Measurements from ENCODE around the gene CSRNP3.

- TF ChIP-seq POLR2AphosphoS5 (IDR thresholded peaks at IDR 0.05; ENCODE audit: low read depth, low read length) (no peak), TAF1 (IDR thresholded peaks at IDR 0.05; ENCODE audit: borderline replicate concordance, low read depth, low read length) (no peak), POLR2A (IDR thresholded peaks at IDR 0.05; ENCODE audit: low read depth, low read length) (no peak)
Observed at GRCh38 chr2:165720511-165720910, 251.0 kb downstream of the CSRNP3 start.
